Mesodermal cell (in vitro differentiated cells): ENCODE results near the gene GDI2.

ENCODE experiments used
- H3K27ac ChIP-seq: 2 replicates; pipeline ENCODE4 v1.7.0; 2013; ENCODE audit warnings: mild to moderate bottlenecking, low read depth, low read length, moderate library complexity; ENCODE audit not compliant: severe bottlenecking
- H3K36me3 ChIP-seq: 2 replicates; pipeline ENCODE4 v1.7.1; 2013; ENCODE audit warnings: mild to moderate bottlenecking, low read length, moderate library complexity; ENCODE audit not compliant: control insufficient read depth, insufficient read depth
- H3K4me1 ChIP-seq: one replicate; pipeline ENCODE4 v1.7.1; 2013; ENCODE audit warnings: mild to moderate bottlenecking, low read length; ENCODE audit not compliant: insufficient read depth, control insufficient read depth, poor library complexity, severe bottlenecking
- H3K4me3 ChIP-seq: 2 replicates; pipeline ENCODE4 v1.7.0; 2013; ENCODE audit warnings: low read length, control low read depth, mild to moderate bottlenecking; ENCODE audit not compliant: insufficient read depth, poor library complexity, severe bottlenecking; ENCODE audit errors: extremely low read depth
- H3K9me3 ChIP-seq: 2 replicates; pipeline ENCODE4 v1.7.1; 2013; ENCODE audit warnings: mild to moderate bottlenecking, low read length, moderate library complexity; ENCODE audit not compliant: control insufficient read depth
- WGBS, 2 experiments: methylation state at CpG; one replicate each; pipeline ENCODE4 v1.1.5; 2013; ENCODE audit warnings: missing lambda C conversion rate in 2 of 2; ENCODE audit not compliant: insufficient coverage in 2 of 2; 5-methylcytosine and 5-hydroxymethylcytosine counted together

The GDI2 gene

GRCh38 chr10:5723692-5724091, 89.5 kb downstream of the GDI2 start:
- WGBS, 2 experiments = no CpG with 5 or more reads among the region's 2 CpGs
- Histone ChIP-seq H3K27ac (no peak overlapping the region), H3K4me1 (no peaks in the 10 kb centered on the region)

DNA sequence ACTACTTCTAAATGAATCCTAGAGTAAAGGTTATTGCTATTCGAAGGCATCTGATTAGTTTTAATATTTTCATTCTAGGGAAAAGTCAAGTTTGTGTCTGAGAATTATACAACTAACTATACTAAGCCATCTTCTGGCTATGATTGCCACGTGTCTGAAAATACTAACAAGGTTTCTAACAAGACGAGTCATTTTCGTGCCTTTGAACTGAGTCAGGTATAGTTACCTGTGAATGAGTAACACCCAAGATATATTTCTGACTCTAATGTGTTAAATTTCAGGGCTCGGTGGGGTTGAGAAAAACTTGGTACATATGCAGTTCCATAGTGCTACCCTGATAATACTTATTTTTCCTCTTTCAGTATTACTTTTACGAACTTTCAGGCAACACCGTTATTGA, 93.1 kb downstream of the GDI2 start:
- no peak overlapping the region for H3K27ac ChIP-seq

More at GRCh38 chr10:5723692-5724091, 89.5 kb downstream of the GDI2 start:
- Histone ChIP-seq H3K9me3 (no peaks in the 10 kb centered on the region), H3K4me3 (no peak overlapping the region), H3K36me3 (peaks cover 49% of the 10 kb centered on the region)

GRCh38 chr10:5719546-5719945, 93.7 kb downstream of the GDI2 start:
- no peak overlapping the region for H3K4me3 ChIP-seq
- H3K9me3 ChIP-seq = no peaks in the 10 kb centered on the region
- 84 to 100% methylated on average over 1 to 2 of the region's 3 CpGs for WGBS, 2 experiments
- H3K4me1 ChIP-seq = no peaks in the 10 kb centered on the region
- H3K36me3 ChIP-seq = peaks cover 18% of the 10 kb centered on the region
- no peak overlapping the region for H3K27ac ChIP-seq

More for the DNA sequence above, 93.1 kb downstream of the GDI2 start:
- H3K9me3 ChIP-seq = no peaks in the 10 kb centered on the region
- peaks cover 22% of the 10 kb centered on the region for H3K36me3 ChIP-seq
- no peak overlapping the region for H3K4me3 ChIP-seq
- H3K4me1 ChIP-seq = no peaks in the 10 kb centered on the region
- WGBS, 2 experiments = 91 to 95% methylated on average over 4 to 5 of the region's 7 CpGs
